ENCODE results near the gene HDGF.

GRCh38 chr1:156692925-156693847, 58.3 kb downstream of the HDGF start:
- TF ChIP-seq CTCF (IDR thresholded peaks at IDR 0.05; ENCODE audit: low read depth, low read length, poor library complexity, severe bottlenecking) = no peak
- no peak for TF ChIP-seq EZH2phosphoT487 (IDR thresholded peaks at IDR 0.05; ENCODE audit: borderline replicate concordance, low read length)
